Adrenal gland (tissue), 5 donors: Measurements from ENCODE around the gene ROCK2.

Source experiments
- CTCF ChIP-seq, 6 experiments: fragments of 450-650 bp in 4 of 6; fragments of 200-600 bp in 2 of 6; sonication (generic) in 1 of 6; IDR thresholded peaks; 1 replicate in 5 of 6; 2 replicates in 1 of 6; pipeline versions ENCODE4 v1.5.1 to v1.8.0; 2016 to 2021; ENCODE audit warnings: antibody characterized with exemption in 6 of 6, mild to moderate bottlenecking in 2 of 6, moderate library complexity in 1 of 6
- POLR2A ChIP-seq, 2 donors: fragments of 450-650 bp; IDR thresholded peaks; one replicate each; pipeline ENCODE4 v1.6.1; 2017; ENCODE audit warnings: antibody characterized with exemption in 2 of 2, mild to moderate bottlenecking in 2 of 2, moderate library complexity in 1 of 2
- donor health status: DM: no; HTN: no; CAD: no.

GRCh38 chr2:11364565-11364887 lies 20.1 kb upstream of the ROCK2 start:
- no peak for TF ChIP-seq POLR2A (IDR thresholded peaks at IDR 0.05)
- no peak for TF ChIP-seq CTCF (IDR thresholded peaks at IDR 0.05)
